Lung (tissue), 12 donors: ENCODE results near the gene SPTBN1. TPM values are rescaled to one million over a fixed set of nuclear protein-coding genes. Genes with fewer than 3 reads are reported as not detected.

ENCODE experiments used
- ATAC-seq: fragments of 200-7000 bp; cut with Tn5 transposase; one replicate; pipeline ENCODE4 v1.9.1; 2020; ENCODE audit warnings: moderate number of reproducible peaks; ENCODE audit not compliant: insufficient read depth, low FRiP score
- DNase-seq, 3 donors: peaks; one replicate each; pipeline ENCODE4 v3.0.0-alpha.2; 2013 to 2017
- H3K27ac ChIP-seq, 2 donors: one replicate each; pipeline ENCODE4 v1.5.1; 2013; ENCODE audit warnings: mild to moderate bottlenecking in 2 of 2, moderate library complexity in 2 of 2, control low read depth in 1 of 2, inconsistent platforms in 1 of 2, low read depth in 1 of 2, low read length in 1 of 2
- H3K27me3 ChIP-seq, 3 donors: one replicate each; pipeline ENCODE4 v1.5.1; 2013; ENCODE audit warnings: low read length in 2 of 3; ENCODE audit not compliant: control insufficient read depth in 3 of 3, insufficient read depth in 3 of 3
- H3K36me3 ChIP-seq, 4 donors: one replicate each; pipeline ENCODE4 v1.5.1; 2013; ENCODE audit warnings: low read length in 4 of 4, mild to moderate bottlenecking in 1 of 4, moderate library complexity in 1 of 4; ENCODE audit not compliant: control insufficient read depth in 4 of 4, insufficient read depth in 4 of 4
- H3K4me1 ChIP-seq, 5 donors: one replicate each; pipeline ENCODE4 v1.5.1; 2013; ENCODE audit warnings: low read length in 5 of 5, mild to moderate bottlenecking in 2 of 5, moderate library complexity in 1 of 5; ENCODE audit not compliant: control insufficient read depth in 5 of 5, insufficient read depth in 5 of 5
- H3K4me3 ChIP-seq: one replicate; pipeline ENCODE4 v1.5.1; 2013; ENCODE audit warnings: mild to moderate bottlenecking, control low read depth, moderate library complexity
- H3K9ac ChIP-seq, 2 donors: one replicate each; pipeline ENCODE4 v1.5.1; 2013; ENCODE audit warnings: low read length in 2 of 2, control low read depth in 1 of 2; ENCODE audit not compliant: insufficient read depth in 1 of 2
- H3K9me3 ChIP-seq, 4 donors: one replicate each; pipeline ENCODE4 v1.5.1; 2013; ENCODE audit warnings: low read length in 3 of 4, mild to moderate bottlenecking in 1 of 4, moderate library complexity in 1 of 4; ENCODE audit not compliant: control insufficient read depth in 4 of 4, insufficient read depth in 3 of 4
- WGBS, 2 donors: extraction: QIAGEN DNeasy Blood & Tissue Kit; methylation state at CpG; one replicate each; pipeline ENCODE4 v1.1.7; 2013; 5-methylcytosine and 5-hydroxymethylcytosine counted together
- polyA plus RNA-seq, 2 donors: library from polyadenylated mRNA; stranded (reverse); fragments of 200-250 nt; gene quantifications; one replicate each; pipeline ENCODE4 v1.2.1, GENCODE V29; 2013
- total RNA-seq, 2 donors: library from RNA; depleted of rRNA in 1 of 2; stranded (reverse); fragments of >200 nt in 1 of 2; gene quantifications; one replicate each; pipeline ENCODE4 v1.2.1, GENCODE V29; 2014 to 2021
- TF ChIP-seq, protein P1 (sequence below): IDR thresholded peaks from 2 replicates; pipeline ENCODE4 v1.5.1; 2012; ENCODE audit warnings: mild to moderate bottlenecking; ENCODE audit errors: control extremely low read depth, extremely low read depth
- donor health status: control.
- donor health status: control.
- donor health status: Bipolar disorder and iron deficiency.
- donor health status: healthy.
- donor health status: DM: yes; HTN: yes; CAD: no.

SPTBN1 gene
- total and polyA plus RNA-seq, 4 donors, result 89.4 to 715 (median 275) TPM

DNA sequence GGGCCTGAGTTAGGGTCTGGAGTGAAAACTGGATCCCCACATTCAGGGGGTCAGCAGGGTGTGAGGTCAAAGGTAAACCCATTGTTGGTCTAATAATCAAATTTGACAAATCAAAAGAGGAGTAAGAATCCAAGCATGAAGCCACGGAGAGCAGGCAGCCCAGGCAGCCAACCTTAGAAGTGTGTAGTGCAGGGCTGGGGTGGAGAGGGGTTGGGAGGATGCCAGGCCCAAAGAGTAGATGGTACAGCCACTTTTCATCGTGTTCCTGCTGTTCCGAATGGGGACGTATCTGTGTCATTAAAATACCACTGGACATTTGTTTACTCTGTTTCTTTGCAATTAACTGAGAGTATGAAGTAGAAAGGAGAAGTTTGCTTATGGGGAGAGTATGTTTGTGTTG is 16.5 kb upstream of the SPTBN1 start:
- Histone ChIP-seq H3K9me3 (no peaks in the 10 kb centered on the region), H3K36me3 (no peaks in the 10 kb centered on the region), H3K27me3 (no peaks in the 10 kb centered on the region), H3K27ac (peak overlapping the region in 1 of 2 donors; percentile 9), H3K4me1 (peaks cover 7 to 31% (median 10%) of the 10 kb centered on the region in 5 donors), H3K9ac (no peak overlapping the region), H3K4me3 (no peak overlapping the region)
- 58 to 71% methylated on average over 4 of the region's 4 CpGs for WGBS, 2 donors
- ATAC-seq, result no peak
- TF ChIP-seq, protein P1, sequence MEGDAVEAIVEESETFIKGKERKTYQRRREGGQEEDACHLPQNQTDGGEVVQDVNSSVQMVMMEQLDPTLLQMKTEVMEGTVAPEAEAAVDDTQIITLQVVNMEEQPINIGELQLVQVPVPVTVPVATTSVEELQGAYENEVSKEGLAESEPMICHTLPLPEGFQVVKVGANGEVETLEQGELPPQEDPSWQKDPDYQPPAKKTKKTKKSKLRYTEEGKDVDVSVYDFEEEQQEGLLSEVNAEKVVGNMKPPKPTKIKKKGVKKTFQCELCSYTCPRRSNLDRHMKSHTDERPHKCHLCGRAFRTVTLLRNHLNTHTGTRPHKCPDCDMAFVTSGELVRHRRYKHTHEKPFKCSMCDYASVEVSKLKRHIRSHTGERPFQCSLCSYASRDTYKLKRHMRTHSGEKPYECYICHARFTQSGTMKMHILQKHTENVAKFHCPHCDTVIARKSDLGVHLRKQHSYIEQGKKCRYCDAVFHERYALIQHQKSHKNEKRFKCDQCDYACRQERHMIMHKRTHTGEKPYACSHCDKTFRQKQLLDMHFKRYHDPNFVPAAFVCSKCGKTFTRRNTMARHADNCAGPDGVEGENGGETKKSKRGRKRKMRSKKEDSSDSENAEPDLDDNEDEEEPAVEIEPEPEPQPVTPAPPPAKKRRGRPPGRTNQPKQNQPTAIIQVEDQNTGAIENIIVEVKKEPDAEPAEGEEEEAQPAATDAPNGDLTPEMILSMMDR, result no peak
- DNase-seq, result no peak

DNA sequence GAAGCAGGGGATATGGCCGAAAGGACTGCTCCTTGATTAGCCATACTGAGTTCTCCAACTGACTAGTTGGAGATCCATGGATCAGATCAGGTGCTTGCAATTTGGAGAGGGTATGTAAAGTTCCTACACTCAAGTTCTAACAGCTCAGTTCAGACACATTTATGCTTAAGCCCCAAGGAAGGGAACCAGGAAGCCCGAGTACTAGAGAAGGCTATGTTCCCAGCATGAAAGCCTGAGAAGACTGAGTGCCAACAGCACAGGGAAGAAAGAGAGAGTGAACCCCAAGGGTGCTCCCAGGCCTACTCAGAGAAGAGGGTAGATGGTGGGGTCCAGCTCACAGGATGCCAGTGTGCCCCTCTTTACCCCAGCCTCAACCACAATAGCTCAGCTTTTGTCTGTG is 16.1 kb upstream of the SPTBN1 start:
- Histone ChIP-seq H3K27me3 (no peaks in the 10 kb centered on the region), H3K36me3 (no peaks in the 10 kb centered on the region), H3K4me1 (peaks cover 7 to 27% (median 10%) of the 10 kb centered on the region in 5 donors), H3K27ac (no peak overlapping the region), H3K4me3 (no peak overlapping the region), H3K9ac (no peak overlapping the region), H3K9me3 (no peaks in the 10 kb centered on the region)
- ATAC-seq (no peak), DNase-seq (no peak)
- TF ChIP-seq, protein P1, result no peak
- 54 to 57% methylated on average over 2 of the region's 2 CpGs for WGBS, 2 donors

DNA sequence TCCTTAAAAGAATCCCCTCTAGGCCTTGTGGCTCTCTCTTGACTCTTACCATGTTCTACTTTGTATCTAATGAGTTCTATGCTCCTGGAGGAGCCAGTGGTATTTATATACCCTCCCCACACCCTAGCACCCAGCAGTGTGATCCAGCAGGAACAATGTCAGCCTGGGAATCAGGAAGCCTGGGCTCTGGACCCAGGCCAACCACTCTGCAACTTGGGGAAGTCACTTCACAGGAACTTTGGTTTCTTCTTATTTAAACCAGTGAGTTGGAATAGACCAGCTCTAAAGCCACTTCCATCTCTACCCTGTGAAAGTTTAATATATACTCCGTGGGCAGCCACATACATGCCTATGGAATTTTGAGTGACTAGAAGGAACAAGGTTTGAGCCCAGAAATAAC is 11.6 kb upstream of the SPTBN1 start:
- no peak for DNase-seq
- TF ChIP-seq, protein P1, result no peak
- Histone ChIP-seq H3K4me1 (peaks cover 0 to 11% (median 6%) of the 10 kb centered on the region in 5 donors), H3K9ac (no peak overlapping the region), H3K27me3 (no peaks in the 10 kb centered on the region), H3K36me3 (no peaks in the 10 kb centered on the region), H3K4me3 (no peak overlapping the region), H3K9me3 (no peaks in the 10 kb centered on the region), H3K27ac (peak overlapping the region in 1 of 2 donors; percentile 61)
- 60 to 85% methylated on average over 1 of the region's 1 CpG for WGBS, 2 donors
- ATAC-seq, result no peak

DNA sequence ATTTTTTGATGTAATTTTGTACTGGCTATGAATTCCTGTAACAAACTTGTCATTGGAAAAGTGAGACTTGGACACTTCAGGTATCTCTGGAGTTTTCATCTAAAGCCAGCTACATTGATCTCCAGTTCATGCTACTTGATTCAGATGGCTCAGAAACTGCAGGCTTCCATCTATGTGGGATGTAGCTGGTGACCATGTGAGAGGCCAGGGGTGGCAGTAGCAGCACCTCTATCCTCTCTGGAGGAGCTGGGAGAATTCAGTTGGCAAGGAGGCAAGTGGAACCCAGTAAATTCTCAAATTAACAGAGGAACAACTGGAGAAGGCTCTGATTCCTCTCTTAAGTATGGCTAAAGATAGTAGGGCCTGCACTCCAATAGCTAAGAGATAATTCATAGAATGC is 10.0 kb upstream of the SPTBN1 start:
- Histone ChIP-seq H3K4me1 (peaks cover 0 to 5% (median 1%) of the 10 kb centered on the region in 5 donors), H3K9me3 (no peaks in the 10 kb centered on the region), H3K27me3 (no peaks in the 10 kb centered on the region), H3K9ac (no peak overlapping the region), H3K36me3 (no peaks in the 10 kb centered on the region), H3K27ac (no peak overlapping the region), H3K4me3 (no peak overlapping the region)
- ATAC-seq (no peak), DNase-seq (no peak)
- TF ChIP-seq, protein P1, result no peak
